DOHH2 (cell line): ENCODE results near the gene KIF26A.

Source experiments
- EZH2phosphoT487 ChIP-seq: fragments of 200-600 bp; sonication (generic); IDR thresholded peaks from 2 replicates; pipeline ENCODE4 v1.6.1; 2017; ENCODE audit warnings: borderline replicate concordance, mild to moderate bottlenecking, antibody characterized with exemption, low read length, moderate library complexity, mixed read lengths
- TF ChIP-seq, protein P1 (sequence below): fragments of 200-600 bp; sonication (generic); IDR thresholded peaks from one replicate; pipeline ENCODE4 v1.5.1; 2014; ENCODE audit warnings: antibody characterized with exemption, mild to moderate bottlenecking, low read depth, low read length; ENCODE audit not compliant: poor library complexity, severe bottlenecking

DNA sequence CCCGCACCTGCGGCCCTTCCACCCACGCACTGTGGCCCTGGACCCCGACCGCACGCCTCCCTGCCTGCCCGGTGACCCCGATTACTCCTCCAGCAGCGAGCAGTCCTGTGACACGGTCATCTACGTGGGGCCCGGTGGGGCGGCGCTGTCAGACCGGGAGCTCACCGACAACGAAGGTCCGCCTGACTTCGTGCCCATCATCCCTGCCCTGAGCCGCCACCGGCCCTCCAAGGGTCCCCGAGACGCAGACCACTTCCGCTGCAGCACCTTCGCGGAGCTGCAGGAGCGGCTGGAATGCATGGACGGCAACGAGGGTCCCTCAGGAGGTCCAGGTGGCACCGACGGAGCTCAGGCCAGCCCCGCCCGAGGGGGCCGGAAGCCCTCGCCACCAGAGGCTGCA is 36.7 kb downstream of the KIF26A start:
- TF ChIP-seq, protein P1, sequence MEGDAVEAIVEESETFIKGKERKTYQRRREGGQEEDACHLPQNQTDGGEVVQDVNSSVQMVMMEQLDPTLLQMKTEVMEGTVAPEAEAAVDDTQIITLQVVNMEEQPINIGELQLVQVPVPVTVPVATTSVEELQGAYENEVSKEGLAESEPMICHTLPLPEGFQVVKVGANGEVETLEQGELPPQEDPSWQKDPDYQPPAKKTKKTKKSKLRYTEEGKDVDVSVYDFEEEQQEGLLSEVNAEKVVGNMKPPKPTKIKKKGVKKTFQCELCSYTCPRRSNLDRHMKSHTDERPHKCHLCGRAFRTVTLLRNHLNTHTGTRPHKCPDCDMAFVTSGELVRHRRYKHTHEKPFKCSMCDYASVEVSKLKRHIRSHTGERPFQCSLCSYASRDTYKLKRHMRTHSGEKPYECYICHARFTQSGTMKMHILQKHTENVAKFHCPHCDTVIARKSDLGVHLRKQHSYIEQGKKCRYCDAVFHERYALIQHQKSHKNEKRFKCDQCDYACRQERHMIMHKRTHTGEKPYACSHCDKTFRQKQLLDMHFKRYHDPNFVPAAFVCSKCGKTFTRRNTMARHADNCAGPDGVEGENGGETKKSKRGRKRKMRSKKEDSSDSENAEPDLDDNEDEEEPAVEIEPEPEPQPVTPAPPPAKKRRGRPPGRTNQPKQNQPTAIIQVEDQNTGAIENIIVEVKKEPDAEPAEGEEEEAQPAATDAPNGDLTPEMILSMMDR = no peak
- no peak for TF ChIP-seq EZH2phosphoT487
